ENCODE measurements around the gene AP2A1.

DNA sequence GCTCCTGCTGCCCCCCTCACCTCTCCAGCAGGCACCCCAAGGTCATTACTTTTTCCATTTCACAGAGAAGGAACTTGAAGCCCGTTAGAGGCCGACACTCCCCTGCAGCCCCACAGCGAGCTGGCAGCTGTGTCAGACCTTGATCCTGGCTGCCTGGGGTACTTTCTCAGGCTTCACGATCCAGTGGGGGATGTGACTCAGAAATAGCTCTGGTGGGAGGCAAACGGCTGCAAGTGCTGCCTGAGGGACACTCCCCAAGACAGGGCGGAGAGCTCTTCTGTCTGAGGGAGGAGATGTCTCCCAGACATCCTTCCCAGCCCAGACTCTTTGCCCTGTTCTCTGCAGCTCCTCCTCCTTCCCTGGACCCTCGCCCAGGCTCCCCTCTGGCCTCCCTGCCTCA, 8.5 kb upstream of the AP2A1 start:
- TF ChIP-seq, protein P1, sequence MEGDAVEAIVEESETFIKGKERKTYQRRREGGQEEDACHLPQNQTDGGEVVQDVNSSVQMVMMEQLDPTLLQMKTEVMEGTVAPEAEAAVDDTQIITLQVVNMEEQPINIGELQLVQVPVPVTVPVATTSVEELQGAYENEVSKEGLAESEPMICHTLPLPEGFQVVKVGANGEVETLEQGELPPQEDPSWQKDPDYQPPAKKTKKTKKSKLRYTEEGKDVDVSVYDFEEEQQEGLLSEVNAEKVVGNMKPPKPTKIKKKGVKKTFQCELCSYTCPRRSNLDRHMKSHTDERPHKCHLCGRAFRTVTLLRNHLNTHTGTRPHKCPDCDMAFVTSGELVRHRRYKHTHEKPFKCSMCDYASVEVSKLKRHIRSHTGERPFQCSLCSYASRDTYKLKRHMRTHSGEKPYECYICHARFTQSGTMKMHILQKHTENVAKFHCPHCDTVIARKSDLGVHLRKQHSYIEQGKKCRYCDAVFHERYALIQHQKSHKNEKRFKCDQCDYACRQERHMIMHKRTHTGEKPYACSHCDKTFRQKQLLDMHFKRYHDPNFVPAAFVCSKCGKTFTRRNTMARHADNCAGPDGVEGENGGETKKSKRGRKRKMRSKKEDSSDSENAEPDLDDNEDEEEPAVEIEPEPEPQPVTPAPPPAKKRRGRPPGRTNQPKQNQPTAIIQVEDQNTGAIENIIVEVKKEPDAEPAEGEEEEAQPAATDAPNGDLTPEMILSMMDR (IDR thresholded peaks at IDR 0.05; ENCODE audit: low read depth, low read length) = no peak
- no peak for TF ChIP-seq EZH2phosphoT487 (IDR thresholded peaks at IDR 0.05; ENCODE audit: low read depth)
